NOMO-1 treated with dmso at 0.1 percent for 144 hours (cell line): ENCODE results near the gene RGS7.
"Not testable (repeated sequence)": the region's sequence is repeated elsewhere in the genome, so short reads cannot be mapped to it uniquely, and the experiment has no call there.

Source experiments
- DNase-seq: peaks from one replicate; lab custom pipeline; 2025; ENCODE audit not compliant: unreplicated experiment; lab: John Stamatoyannopoulos, UW

RGS7 gene

DNA sequence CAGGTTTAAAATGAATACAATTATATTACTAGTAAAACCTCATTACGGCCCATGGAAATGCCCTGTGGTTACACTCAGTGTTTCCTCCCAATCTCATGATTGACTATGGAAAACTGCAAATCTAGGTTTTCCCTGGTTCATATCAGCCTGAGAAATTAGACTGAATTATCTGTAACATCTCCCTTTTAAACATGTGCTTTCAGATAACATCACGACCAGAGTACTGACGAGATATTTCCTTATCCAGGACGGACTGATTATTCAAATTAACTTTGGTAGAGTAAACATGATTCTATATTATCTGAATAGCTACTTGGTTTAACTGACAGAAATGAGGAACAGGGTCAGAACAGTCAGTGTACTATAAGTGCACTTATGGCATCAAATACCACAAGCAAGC is 82.3 kb downstream of the RGS7 start:
- no peak for DNase-seq

- no peak for DNase-seq
Observed at GRCh38 chr1:241272828-241273227, 84.2 kb downstream of the RGS7 start.

DNA sequence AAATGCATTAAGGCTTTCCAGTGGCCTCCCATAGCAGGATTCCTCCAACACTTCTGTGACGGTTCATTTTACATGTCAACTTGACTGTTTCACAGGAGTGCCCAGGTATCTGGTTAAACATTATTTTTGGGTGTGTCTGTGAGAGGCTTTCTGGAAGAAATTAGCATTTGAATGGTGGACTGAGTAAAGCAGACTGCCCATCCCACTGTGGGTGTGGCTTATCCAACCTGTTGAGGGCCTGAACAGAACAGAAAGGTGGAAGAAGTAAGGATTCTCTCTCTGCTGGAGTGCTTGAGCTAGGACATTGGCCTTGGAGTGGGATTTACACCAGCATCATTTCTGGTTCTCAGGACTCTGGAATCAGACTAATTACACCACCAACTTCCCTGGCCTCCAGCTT is 85.6 kb downstream of the RGS7 start:
- no peak for DNase-seq

GRCh38 chr1:241270016-241270415 is 87.0 kb downstream of the RGS7 start:
- DNase-seq: no peak

GRCh38 chr1:241269116-241269515 is 87.9 kb downstream of the RGS7 start:
- no peak for DNase-seq

- no peak for DNase-seq
Observed at GRCh38 chr1:241266121-241266520, 90.9 kb downstream of the RGS7 start.

DNA sequence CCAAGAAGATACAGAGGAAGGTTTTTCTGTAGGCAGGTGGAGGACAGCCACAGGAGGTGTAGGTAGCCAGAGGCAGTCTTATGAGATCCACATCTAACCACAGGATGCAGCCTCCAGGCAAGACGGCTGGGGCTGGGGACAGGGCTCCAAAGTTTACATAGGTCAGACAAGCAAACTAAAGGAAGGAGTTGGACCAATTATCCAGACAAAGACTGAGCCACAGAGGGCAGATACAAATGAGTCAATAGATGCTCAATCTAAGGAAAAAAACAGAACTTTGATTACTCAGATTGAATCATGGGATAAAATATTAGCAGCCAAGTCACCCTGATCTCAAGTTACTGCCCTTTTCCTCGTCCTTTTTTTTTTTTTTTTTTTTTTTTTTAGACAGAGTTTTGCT is 91.6 kb downstream of the RGS7 start:
- no peak for DNase-seq

DNA sequence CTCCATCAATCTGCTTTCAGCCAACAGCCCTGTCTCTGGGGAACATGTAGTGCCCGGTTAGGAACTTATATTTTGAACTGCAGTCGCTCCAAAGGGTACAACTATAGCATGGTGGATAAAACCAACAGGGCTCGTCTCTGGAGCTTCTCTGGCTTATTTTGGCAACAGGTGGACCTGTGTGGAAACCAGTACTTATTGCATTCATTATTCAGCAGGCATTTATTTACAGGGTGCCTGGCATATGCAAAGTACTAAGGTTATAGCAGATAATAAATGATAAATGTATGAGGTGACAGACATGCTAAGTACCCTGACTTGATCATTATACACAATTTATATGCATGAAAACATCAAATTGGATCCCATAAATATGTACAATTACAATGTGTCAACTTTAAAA is 93.7 kb downstream of the RGS7 start:
- DNase-seq: no peak

DNA sequence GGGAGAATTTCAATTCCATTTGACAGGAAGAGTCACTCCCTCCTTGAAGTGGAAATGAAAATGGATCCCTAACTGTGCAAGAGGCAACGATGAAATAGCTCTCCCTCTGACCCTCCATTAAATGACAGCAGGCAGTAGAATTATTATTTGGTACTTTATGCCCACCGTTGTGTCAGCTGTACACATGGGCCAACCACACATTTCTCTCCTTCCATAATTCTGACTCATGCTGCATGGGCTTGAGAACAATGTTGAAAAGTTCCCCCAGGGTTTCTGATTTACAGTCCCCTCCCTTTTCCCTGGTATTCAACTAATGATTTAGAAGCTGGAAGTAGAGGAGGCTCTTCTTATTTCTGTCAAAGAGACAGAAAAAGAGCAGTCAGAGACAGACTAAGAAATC is 103.5 kb downstream of the RGS7 start:
- no peak for DNase-seq

GRCh38 chr1:241250465-241250864 is 106.5 kb downstream of the RGS7 start:
- no peak for DNase-seq

- no peak for DNase-seq
Observed at GRCh38 chr1:241240069-241240468, 116.9 kb downstream of the RGS7 start.

- DNase-seq: no peak
Observed at GRCh38 chr1:241237873-241238272, 119.1 kb downstream of the RGS7 start.

- DNase-seq: no peak
Observed at GRCh38 chr1:241235256-241235897, 121.6 kb downstream of the RGS7 start.

GRCh38 chr1:241229711-241230110 is 127.3 kb downstream of the RGS7 start:
- no peak for DNase-seq

GRCh38 chr1:241229216-241229615 is 127.8 kb downstream of the RGS7 start:
- no peak for DNase-seq

DNA sequence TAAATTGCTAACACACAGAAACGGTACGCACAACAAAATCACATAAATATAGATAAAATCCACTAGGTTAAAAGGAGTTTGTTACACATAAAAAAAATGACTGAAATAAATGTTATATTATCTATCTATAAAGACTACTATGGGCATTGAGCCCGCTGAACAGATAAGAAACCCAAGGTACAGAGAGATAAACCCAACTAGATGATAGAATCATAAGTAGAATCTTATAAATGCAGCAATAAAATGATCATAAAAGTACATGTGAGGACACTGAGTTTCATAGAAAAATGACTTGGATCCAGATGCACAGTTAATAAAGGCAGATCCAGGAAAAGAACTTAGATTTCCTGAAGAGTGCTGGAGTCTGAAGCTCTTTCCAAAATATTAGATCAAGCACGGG is 128.7 kb downstream of the RGS7 start:
- DNase-seq: no peak

DNA sequence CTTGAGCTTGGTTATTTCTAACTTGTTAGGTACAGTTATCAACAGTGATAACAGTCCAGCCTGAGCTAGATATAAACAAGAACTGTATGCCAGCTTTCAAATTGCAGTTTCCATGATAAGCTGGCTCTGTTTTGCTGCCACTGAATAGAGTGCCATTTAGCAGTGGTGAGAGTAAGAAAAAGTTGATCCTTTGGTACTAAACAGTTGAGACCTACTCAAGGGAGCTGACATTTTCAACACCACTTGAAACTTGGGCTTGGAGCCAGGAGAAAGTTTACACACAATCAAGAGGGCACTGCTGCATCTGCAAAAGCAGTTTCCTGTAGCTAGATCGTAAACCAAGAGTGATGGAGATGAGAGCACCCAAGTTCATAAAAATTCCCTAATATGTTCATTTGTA is 131.3 kb downstream of the RGS7 start:
- DNase-seq: no peak

DNA sequence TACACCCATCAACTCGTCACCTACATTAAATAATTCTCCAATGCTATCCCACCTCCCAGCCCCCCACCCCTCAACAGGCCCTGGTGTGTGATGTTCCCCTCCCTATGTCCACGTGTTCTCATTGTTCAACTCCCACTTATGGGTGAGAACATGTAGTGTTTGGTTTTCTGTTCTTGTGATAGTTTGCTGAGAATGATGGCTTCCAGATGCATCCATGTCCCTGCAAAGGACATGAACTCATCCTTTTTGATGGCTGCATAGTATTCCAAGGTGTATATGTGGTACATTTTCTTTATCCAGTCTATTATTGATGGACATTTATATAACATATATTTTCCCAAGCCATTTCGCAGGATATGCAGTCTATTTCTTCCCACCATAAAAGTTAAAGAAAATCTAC is 132.8 kb downstream of the RGS7 start:
- not testable (repeated sequence) for DNase-seq

GRCh38 chr1:241222813-241223212 is 134.2 kb downstream of the RGS7 start:
- not testable (repeated sequence) for DNase-seq

- DNase-seq: no peak
Observed at GRCh38 chr1:241221319-241221718, 135.7 kb downstream of the RGS7 start.

GRCh38 chr1:241220913-241221312 is 136.1 kb downstream of the RGS7 start:
- DNase-seq: not testable (repeated sequence)

DNA sequence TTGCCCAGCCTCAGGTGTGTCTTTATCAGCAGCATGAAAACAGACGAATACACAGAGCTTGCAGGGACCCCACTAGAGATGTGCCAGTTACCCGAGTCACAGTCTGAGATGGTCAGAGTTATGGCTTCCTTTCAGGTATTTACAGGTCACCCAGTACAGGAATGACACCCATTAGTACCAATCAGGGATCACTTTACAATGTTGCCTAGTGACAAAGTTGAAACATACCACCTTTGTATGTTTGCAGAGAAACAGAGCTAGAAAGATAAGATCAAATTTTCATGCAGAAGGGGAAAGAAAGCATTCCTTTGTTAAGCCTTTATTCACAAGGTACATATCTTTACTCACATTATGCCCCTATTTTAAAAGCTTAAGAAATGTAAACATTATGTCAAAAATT is 137.6 kb downstream of the RGS7 start:
- DNase-seq: no peak

DNA sequence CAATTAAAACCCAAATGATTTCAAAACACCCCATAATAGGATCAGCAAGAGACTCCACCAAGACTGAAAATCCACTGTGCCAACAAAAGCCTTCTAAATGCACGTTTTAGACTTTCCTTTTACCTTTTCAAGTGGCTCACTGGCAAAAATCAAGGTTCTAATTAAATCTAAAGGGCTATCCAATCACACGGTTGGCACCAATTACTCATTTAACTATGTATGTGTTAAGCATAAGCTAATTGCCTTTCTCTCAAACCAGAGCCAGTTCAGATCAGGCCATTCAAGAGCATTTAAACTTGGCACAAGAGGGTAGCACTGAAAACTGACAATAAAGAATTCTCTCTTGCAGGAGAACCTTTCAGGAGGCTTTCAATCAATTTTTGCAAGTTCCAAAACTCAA is 139.5 kb downstream of the RGS7 start:
- no peak for DNase-seq

GRCh38 chr1:241215683-241216082 is 141.3 kb downstream of the RGS7 start:
- no peak for DNase-seq
